HEK293 (cell line): Measurements from ENCODE around the gene SLCO4A1.

Source experiments
- CTCF ChIA-PET: fragments of 350-600 bp; formaldehyde crosslinking; extraction: SDS; loops from one replicate; lab custom pipeline; 2021; ENCODE audit warnings: antibody characterized with exemption; lab: Yijun Ruan, JAX
- POLR2A ChIA-PET: fragments of 300-600 bp; formaldehyde crosslinking; extraction: SDS; loops from one replicate; lab custom pipeline; 2020; ENCODE audit warnings: antibody characterized with exemption, inconsistent platforms; lab: Yijun Ruan, JAX
- H3K27ac ChIP-seq: fragments of 200-500 bp; sonication (Bioruptor generic); 2 replicates; pipeline ENCODE4 v1.5.1; 2014; ENCODE audit warnings: low read depth, low read length, control low read depth, inconsistent platforms; ENCODE audit errors: extremely low read depth
- H3K36me3 ChIP-seq, 2 experiments: fragments of 200-500 bp in 1 of 2; sonication (Bioruptor generic) in 1 of 2; 1 replicate in 1 of 2; 2 replicates in 1 of 2; pipeline ENCODE4 v1.5.1; 2014 to 2017; ENCODE audit warnings: inconsistent platforms in 2 of 2, low read length in 2 of 2; ENCODE audit not compliant: control insufficient read depth in 2 of 2, insufficient read depth in 1 of 2
- H3K4me1 ChIP-seq: fragments of 200-500 bp; sonication (Bioruptor generic); 2 replicates; pipeline ENCODE4 v1.5.1; 2014; ENCODE audit warnings: mild to moderate bottlenecking, low read length, inconsistent platforms; ENCODE audit not compliant: control insufficient read depth, insufficient read depth
- H3K4me3 ChIP-seq: 2 replicates; pipeline ENCODE4 v1.5.1; 2011; ENCODE audit warnings: low read depth, mild to moderate bottlenecking, control low read depth, low read length, moderate library complexity
- H3K9me3 ChIP-seq: fragments of 200-500 bp; sonication (Bioruptor generic); 2 replicates; pipeline ENCODE4 v1.5.1; 2014; ENCODE audit warnings: low read depth, low read length, inconsistent platforms; ENCODE audit not compliant: control insufficient read depth, insufficient read depth
- IKZF3 ChIP-seq: fragments of 450-650 bp; IDR thresholded peaks from 2 replicates; pipeline ENCODE4 v1.5.0; 2018; ENCODE audit warnings: missing biosample characterization, mild to moderate bottlenecking, missing genetic modification characterization, moderate library complexity
- PRDM6 ChIP-seq: fragments of 450-650 bp; formaldehyde crosslinking; IDR thresholded peaks from 2 replicates; pipeline ENCODE4 v1.5.1; 2017; ENCODE audit warnings: missing biosample characterization, missing genetic modification characterization
- SP3 ChIP-seq: fragments of 450-650 bp; formaldehyde crosslinking; IDR thresholded peaks from 2 replicates; pipeline ENCODE4 v1.5.1; 2016; ENCODE audit warnings: missing biosample characterization, missing genetic modification characterization
- ZBTB17 ChIP-seq: fragments of 450-650 bp; formaldehyde crosslinking; IDR thresholded peaks from 2 replicates; pipeline ENCODE4 v1.5.1; 2016; ENCODE audit warnings: missing biosample characterization, missing genetic modification characterization
- ZBTB21 ChIP-seq: fragments of 450-650 bp; formaldehyde crosslinking; IDR thresholded peaks from 2 replicates; pipeline ENCODE4 v1.5.1; 2017; ENCODE audit warnings: missing biosample characterization, missing genetic modification characterization
- ZEB2 ChIP-seq: fragments of 450-650 bp; formaldehyde crosslinking; IDR thresholded peaks from 2 replicates; pipeline ENCODE4 v1.5.1; 2016; ENCODE audit warnings: missing biosample characterization, missing genetic modification characterization
- ZFHX2 ChIP-seq: fragments of 450-650 bp; formaldehyde crosslinking; conservative IDR thresholded peaks from 2 replicates; pipeline ENCODE4 v1.5.1; 2016; ENCODE audit warnings: missing biosample characterization, missing genetic modification characterization
- ZNF112 ChIP-seq: fragments of 450-650 bp; formaldehyde crosslinking; IDR thresholded peaks from 2 replicates; pipeline ENCODE4 v1.5.0; 2017; ENCODE audit warnings: missing biosample characterization, missing genetic modification characterization
- ZNF23 ChIP-seq: fragments of 450-650 bp; formaldehyde crosslinking; IDR thresholded peaks from 2 replicates; pipeline ENCODE4 v1.5.1; 2016; ENCODE audit warnings: missing biosample characterization, missing genetic modification characterization, borderline replicate concordance
- ZNF239 ChIP-seq: fragments of 450-650 bp; formaldehyde crosslinking; IDR thresholded peaks from 2 replicates; pipeline ENCODE4 v1.5.1; 2016; ENCODE audit warnings: missing biosample characterization, missing genetic modification characterization
- ZNF341 ChIP-seq: fragments of 450-650 bp; formaldehyde crosslinking; IDR thresholded peaks from 2 replicates; pipeline ENCODE4; 2016; ENCODE audit warnings: low read depth, missing biosample characterization, missing genetic modification characterization
- ZNF362 ChIP-seq: fragments of 450-650 bp; formaldehyde crosslinking; IDR thresholded peaks from 2 replicates; pipeline ENCODE4 v1.5.1; 2016; ENCODE audit warnings: missing biosample characterization, missing genetic modification characterization
- ZNF37A ChIP-seq: fragments of 450-650 bp; IDR thresholded peaks from 2 replicates; pipeline ENCODE4 v1.5.1; 2018; ENCODE audit warnings: missing biosample characterization, missing genetic modification characterization
- ZNF514 ChIP-seq: fragments of 450-650 bp; formaldehyde crosslinking; IDR thresholded peaks from 2 replicates; pipeline ENCODE4 v1.5.1; 2016; ENCODE audit warnings: missing biosample characterization, missing genetic modification characterization
- ZNF529 ChIP-seq: fragments of 450-650 bp; formaldehyde crosslinking; IDR thresholded peaks from 2 replicates; pipeline ENCODE4 v1.5.1; 2017; ENCODE audit warnings: missing genetic modification characterization, missing biosample characterization; ENCODE audit not compliant: insufficient replicate concordance
- ZNF549 ChIP-seq: fragments of 450-650 bp; IDR thresholded peaks from 2 replicates; pipeline ENCODE4 v1.5.1; 2018; ENCODE audit warnings: missing biosample characterization, missing genetic modification characterization, mild to moderate bottlenecking, inconsistent platforms, moderate library complexity
- ZNF555 ChIP-seq: fragments of 450-650 bp; formaldehyde crosslinking; conservative IDR thresholded peaks from 2 replicates; pipeline ENCODE4 v1.5.1; 2017; ENCODE audit warnings: missing biosample characterization, mild to moderate bottlenecking, missing genetic modification characterization, inconsistent platforms
- ZNF658 ChIP-seq: fragments of 450-650 bp; formaldehyde crosslinking; IDR thresholded peaks from 2 replicates; pipeline ENCODE4; 2016; ENCODE audit warnings: missing biosample characterization, missing genetic modification characterization
- ZNF76 ChIP-seq: fragments of 450-650 bp; formaldehyde crosslinking; IDR thresholded peaks from 2 replicates; pipeline ENCODE4; 2016; ENCODE audit warnings: low read depth, missing biosample characterization, missing genetic modification characterization, borderline replicate concordance
- ZNF791 ChIP-seq: fragments of 450-650 bp; formaldehyde crosslinking; IDR thresholded peaks from 2 replicates; pipeline ENCODE4 v1.5.1; 2016; ENCODE audit warnings: missing biosample characterization, missing genetic modification characterization

Gene SLCO4A1

GRCh38 chr20:62716198-62716940 lies 74.1 kb downstream of the SLCO4A1 start:
- CTCF ChIA-PET = no interaction called here

GRCh38 chr20:62716941-62717310 lies 74.6 kb downstream of the SLCO4A1 start:
- TF ChIP-seq ZNF514 (tag by site-specific recombination) = no peak
- TF ChIP-seq ZNF37A = no peak
- TF ChIP-seq ZNF549 (tag by site-specific recombination) = no peak
- no peak for TF ChIP-seq ZNF23 (tag by site-specific recombination)
- H3K27ac ChIP-seq = no peak overlapping the region
- CTCF ChIA-PET = no interaction called here

More at GRCh38 chr20:62716198-62716940, 74.1 kb downstream of the SLCO4A1 start:
- H3K4me1 ChIP-seq = no peaks in the 10 kb centered on the region
- TF ChIP-seq ZNF239 (no peak), ZBTB21 (tag by site-specific recombination) (no peak), SP3 (tag by site-specific recombination) (no peak), ZNF791 (tag by site-specific recombination) (no peak), IKZF3 (tag by site-specific recombination) (no peak), ZNF362 (tag by site-specific recombination) (no peak), ZBTB17 (tag by site-specific recombination) (no peak)
- TF ChIP-seq, all 188 proteins: peak for 0
- Histone ChIP-seq H3K36me3 (no peaks in the 10 kb centered on the region), H3K27ac (no peak overlapping the region), H3K9me3 (no peaks in the 10 kb centered on the region), H3K4me3 (no peak overlapping the region)
- POLR2A ChIA-PET = no interaction called here

GRCh38 chr20:62717933-62718332 lies 75.6 kb downstream of the SLCO4A1 start:
- ChIA-PET CTCF (no interaction called here), POLR2A (no interaction called here)
- Histone ChIP-seq H3K9me3 (no peaks in the 10 kb centered on the region), H3K36me3 (no peaks in the 10 kb centered on the region), H3K4me1 (no peaks in the 10 kb centered on the region), H3K4me3 (no peak overlapping the region), H3K27ac (no peak overlapping the region)
- peak; percentile 21; the same call in 1 of the 2 replicates for TF ChIP-seq ZFHX2
- TF ChIP-seq PRDM6 (tag by site-specific recombination) = no peak
- no peak for TF ChIP-seq ZNF76 (tag by site-specific recombination)
- TF ChIP-seq ZNF529 (tag by site-specific recombination) = no peak
- no peak for TF ChIP-seq ZEB2 (tag by site-specific recombination)
- peak; percentile 27; the same call in 1 of the 2 replicates for TF ChIP-seq ZNF341 (tag by site-specific recombination)
- no peak for TF ChIP-seq ZNF112
- TF ChIP-seq ZNF658 = no peak
- TF ChIP-seq ZNF23 (tag by site-specific recombination) = no peak
- TF ChIP-seq ZNF555 (tag by site-specific recombination) = no peak

More at GRCh38 chr20:62716941-62717310, 74.6 kb downstream of the SLCO4A1 start:
- POLR2A ChIA-PET = no interaction called here
- no peak overlapping the region for H3K4me3 ChIP-seq
- H3K4me1 ChIP-seq = no peaks in the 10 kb centered on the region
- H3K9me3 ChIP-seq = no peaks in the 10 kb centered on the region
- H3K36me3 ChIP-seq = no peaks in the 10 kb centered on the region
